Ectodermal cell (in vitro differentiated cells): Measurements from ENCODE around the gene AGBL1.

Experiments
- H3K27ac ChIP-seq: 2 replicates; pipeline ENCODE4 v1.7.0; 2013; ENCODE audit warnings: mild to moderate bottlenecking, low read depth, low read length; ENCODE audit not compliant: insufficient read depth, poor library complexity, severe bottlenecking
- H3K27me3 ChIP-seq: 2 replicates; pipeline ENCODE4 v1.7.0; 2013; ENCODE audit warnings: mild to moderate bottlenecking, low read length; ENCODE audit not compliant: insufficient read depth, control insufficient read depth, poor library complexity, severe bottlenecking
- H3K36me3 ChIP-seq: one replicate; pipeline ENCODE4 v1.7.0; 2013; ENCODE audit warnings: low read length; ENCODE audit not compliant: control insufficient read depth, insufficient read depth
- H3K4me1 ChIP-seq: one replicate; pipeline ENCODE4 v1.7.0; 2013; ENCODE audit warnings: low read length; ENCODE audit not compliant: control insufficient read depth, insufficient read depth
- H3K4me3 ChIP-seq: 2 replicates; pipeline ENCODE4 v1.7.0; 2013; ENCODE audit warnings: low read depth, low read length, control low read depth; ENCODE audit not compliant: insufficient read depth
- H3K9me3 ChIP-seq: 2 replicates; pipeline ENCODE4 v1.7.0; 2013; ENCODE audit warnings: mild to moderate bottlenecking, low read length, moderate library complexity; ENCODE audit not compliant: control insufficient read depth
- WGBS, 2 experiments: methylation state at CpG; one replicate each; pipeline ENCODE4 v1.1.7; 2013; ENCODE audit warnings: missing lambda C conversion rate in 2 of 2; 5-methylcytosine and 5-hydroxymethylcytosine counted together

AGBL1 gene

DNA sequence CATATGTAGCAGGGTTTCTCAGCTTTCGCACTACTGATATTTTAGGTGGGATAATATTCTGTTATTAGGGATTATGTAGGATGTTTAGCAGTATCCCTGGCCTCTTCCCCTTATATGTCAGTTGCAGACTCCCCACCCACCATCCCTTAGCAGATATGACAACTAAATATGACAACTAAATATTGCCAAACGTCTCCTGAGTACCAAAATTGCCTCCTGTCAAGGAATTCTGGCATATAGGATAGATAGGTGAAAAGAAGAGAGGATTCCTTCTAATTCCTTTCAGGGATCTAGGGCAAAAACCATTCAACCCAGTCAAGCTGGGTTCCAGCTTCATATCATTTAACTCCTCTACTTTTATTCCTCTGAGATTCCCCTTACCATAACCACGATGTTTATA is 759.8 kb downstream of the AGBL1 start:
- H3K27ac ChIP-seq: no peak overlapping the region
- 91 to 94% methylated on average over 3 of the region's 3 CpGs for WGBS, 2 experiments
- H3K4me3 ChIP-seq: no peak overlapping the region
- no peaks in the 10 kb centered on the region for H3K9me3 ChIP-seq
- H3K36me3 ChIP-seq: no peaks in the 10 kb centered on the region
- H3K4me1 ChIP-seq: no peaks in the 10 kb centered on the region
- no peaks in the 10 kb centered on the region for H3K27me3 ChIP-seq

DNA sequence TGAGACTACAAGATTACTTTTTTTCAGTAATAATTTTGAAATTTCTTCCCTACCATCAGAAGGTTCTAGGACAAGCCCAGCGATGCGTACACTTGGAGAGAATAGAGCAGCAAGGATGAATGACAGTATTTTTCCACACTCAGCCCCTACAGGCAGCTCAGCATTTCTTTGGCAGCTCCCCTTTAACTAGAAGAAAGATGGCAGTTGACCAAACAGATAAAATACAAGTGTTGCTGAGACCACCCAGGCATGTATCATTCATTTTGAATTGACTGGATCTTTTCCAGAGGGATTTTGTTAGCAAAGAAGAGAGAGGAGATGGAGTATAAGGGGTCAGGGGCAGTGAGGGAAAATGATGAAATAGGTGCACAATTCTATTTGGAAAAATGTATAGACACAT is 761.3 kb downstream of the AGBL1 start:
- 50 to 93% methylated on average over 1 to 2 of the region's 2 CpGs for WGBS, 2 experiments
- Histone ChIP-seq H3K9me3 (no peaks in the 10 kb centered on the region), H3K27me3 (no peaks in the 10 kb centered on the region), H3K27ac (no peak overlapping the region), H3K4me1 (no peaks in the 10 kb centered on the region), H3K36me3 (no peaks in the 10 kb centered on the region), H3K4me3 (no peak overlapping the region)

DNA sequence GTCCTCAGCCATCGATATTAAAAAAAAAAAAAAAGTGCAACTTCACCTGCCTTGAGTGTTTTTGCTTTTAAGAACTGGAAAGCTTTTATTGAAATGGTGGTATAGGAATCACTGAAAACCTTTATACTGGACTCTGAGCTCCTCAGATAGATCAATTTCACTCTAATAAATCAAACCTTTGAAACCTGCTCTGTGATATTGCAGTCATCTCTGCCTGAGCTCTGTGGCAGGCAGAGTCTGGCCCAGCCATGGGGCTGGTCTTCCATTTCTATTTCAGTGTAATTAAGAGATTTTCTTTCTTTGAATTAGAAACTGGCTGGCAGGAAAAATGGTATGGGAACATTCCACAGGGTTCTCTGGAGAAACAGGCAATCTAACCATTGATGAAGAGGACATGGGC is 762.5 kb downstream of the AGBL1 start:
- Histone ChIP-seq H3K4me1 (no peaks in the 10 kb centered on the region), H3K27me3 (no peaks in the 10 kb centered on the region), H3K27ac (no peak overlapping the region), H3K4me3 (no peak overlapping the region), H3K36me3 (no peaks in the 10 kb centered on the region), H3K9me3 (no peaks in the 10 kb centered on the region)
- 100% methylated on average over 1 of the region's 1 CpG for WGBS, 2 experiments

DNA sequence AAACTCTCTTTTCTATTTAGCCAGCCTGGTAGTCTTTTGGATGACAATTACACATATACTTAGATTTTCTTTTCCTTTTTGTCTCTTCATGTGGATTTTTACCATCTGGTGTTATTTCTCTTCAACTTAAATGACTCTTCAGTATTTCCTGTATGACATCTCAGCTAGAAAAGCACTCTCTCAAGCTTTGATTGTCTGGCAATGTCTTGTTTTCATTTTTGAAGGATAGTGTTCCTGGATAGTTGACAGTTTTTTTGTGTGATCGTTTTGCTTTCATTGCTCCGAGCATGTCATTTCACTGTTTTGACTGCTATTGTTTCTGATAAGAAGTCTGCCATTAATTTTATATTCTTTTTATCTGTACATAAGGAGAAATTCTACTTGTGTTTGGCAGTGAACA is 766.4 kb downstream of the AGBL1 start:
- Histone ChIP-seq H3K4me3 (no peak overlapping the region), H3K27me3 (no peaks in the 10 kb centered on the region), H3K27ac (no peak overlapping the region), H3K9me3 (no peaks in the 10 kb centered on the region), H3K4me1 (no peaks in the 10 kb centered on the region), H3K36me3 (no peaks in the 10 kb centered on the region)
- 92 to 96% methylated on average over 2 of the region's 2 CpGs for WGBS, 2 experiments

DNA sequence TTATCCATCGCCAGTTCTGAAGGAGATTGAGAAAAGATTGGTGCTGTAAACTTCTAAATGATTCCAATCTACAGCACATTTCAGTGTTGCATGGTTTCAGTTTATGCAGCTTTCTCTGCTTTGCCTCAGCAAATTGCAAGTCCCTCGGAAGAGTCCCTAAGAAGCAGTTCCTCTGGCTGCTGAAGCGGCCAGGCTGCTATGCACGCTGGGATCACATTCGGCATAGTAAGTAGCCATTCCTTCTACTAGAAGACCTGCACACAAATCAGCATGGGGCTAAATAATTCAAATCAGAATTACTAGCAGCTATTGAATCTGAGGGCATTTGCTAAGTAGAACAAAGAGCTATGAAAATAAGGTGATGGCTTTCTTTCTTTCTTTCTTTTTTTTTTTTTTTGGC is 769.5 kb downstream of the AGBL1 start:
- Histone ChIP-seq H3K4me1 (no peaks in the 10 kb centered on the region), H3K9me3 (no peaks in the 10 kb centered on the region), H3K36me3 (no peaks in the 10 kb centered on the region), H3K27me3 (no peaks in the 10 kb centered on the region), H3K27ac (no peak overlapping the region), H3K4me3 (no peak overlapping the region)
- WGBS, 2 experiments: 89 to 95% methylated on average over 5 of the region's 5 CpGs

DNA sequence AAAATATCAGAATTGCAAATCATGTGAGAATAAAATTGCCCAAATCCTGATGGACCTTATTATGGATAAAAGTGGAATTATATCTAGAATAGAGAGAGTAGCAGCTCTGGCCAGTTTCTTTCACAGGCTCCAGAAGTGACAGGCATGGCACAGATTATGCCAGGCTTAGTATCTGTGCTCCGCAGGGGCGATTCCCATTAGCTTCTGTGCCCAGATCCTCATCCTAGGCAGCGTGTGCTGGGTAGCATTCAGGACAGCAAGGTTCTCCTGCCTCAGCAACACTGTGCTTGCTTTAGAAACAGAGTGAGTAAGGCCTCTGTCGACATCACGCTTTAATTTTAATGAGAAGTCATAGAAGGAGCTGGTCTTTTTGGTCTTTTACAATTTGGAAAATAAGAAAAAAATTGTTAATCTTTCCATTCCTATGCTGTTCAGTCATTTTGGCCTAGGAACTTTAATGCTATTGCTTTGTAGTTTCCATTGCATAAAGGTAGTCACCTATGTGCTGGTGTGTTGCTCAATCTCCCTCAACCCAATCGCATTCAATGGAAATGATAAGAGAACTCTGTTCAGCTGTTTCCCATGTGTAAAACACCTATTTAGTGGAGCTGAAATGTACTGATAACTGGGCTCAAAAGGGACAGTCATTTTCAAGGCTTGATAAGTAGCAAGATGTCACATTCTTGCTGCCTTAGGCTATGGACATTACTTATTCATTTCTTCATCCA is 770.1 kb downstream of the AGBL1 start:
- Histone ChIP-seq H3K27me3 (no peaks in the 10 kb centered on the region), H3K36me3 (no peaks in the 10 kb centered on the region), H3K27ac (no peak overlapping the region), H3K9me3 (no peaks in the 10 kb centered on the region), H3K4me1 (no peaks in the 10 kb centered on the region), H3K4me3 (no peak overlapping the region)
- WGBS, 2 experiments: 94 to 96% methylated on average over 6 of the region's 6 CpGs

DNA sequence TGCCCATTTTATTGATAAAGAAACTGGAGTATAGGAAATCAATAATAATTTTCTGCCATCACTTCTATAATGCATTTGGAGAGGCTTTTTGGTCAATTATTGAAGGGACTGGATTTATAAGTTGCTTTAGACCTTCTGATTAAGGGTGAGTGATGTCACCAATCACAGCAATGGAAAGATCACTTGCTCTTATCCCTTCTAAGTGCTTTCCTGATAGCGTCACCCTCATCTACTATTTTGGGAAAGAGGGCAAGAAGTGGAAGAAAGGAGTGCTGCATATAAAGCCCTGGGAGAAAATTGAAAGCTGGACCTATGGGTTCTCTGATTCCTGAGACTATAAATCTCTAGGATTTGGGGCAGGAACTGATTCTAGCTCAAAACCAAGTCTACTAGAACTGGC is 771.3 kb downstream of the AGBL1 start:
- Histone ChIP-seq H3K27ac (no peak overlapping the region), H3K4me3 (no peak overlapping the region), H3K36me3 (no peaks in the 10 kb centered on the region), H3K4me1 (peaks cover 3% of the 10 kb centered on the region), H3K9me3 (no peaks in the 10 kb centered on the region), H3K27me3 (no peaks in the 10 kb centered on the region)
- WGBS, 2 experiments: 88% methylated on average over 1 of the region's 1 CpG; no CpG with 5 or more reads in 1 of the 2 experiments

DNA sequence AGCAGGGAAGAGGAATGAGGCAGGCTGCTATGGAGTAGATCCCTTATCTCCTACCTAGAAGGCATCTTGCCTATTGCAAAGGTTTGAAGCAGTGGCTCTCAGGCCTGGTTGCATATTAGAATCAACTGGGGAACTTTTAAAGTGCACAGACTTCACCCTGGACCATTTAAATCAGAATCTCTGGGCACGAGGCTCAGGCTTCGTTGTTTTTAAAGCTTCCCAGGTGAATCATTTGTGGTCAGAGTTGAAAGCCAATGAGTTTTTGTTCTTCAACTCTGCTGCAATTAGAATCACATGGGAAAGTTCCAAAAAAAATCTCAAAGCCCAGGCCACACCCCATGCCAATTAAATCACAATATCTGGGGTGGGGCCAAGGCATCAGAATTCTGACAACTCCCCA is 773.1 kb downstream of the AGBL1 start:
- Histone ChIP-seq H3K36me3 (no peaks in the 10 kb centered on the region), H3K4me3 (no peak overlapping the region), H3K27ac (no peak overlapping the region), H3K4me1 (peaks cover 4% of the 10 kb centered on the region), H3K9me3 (no peaks in the 10 kb centered on the region), H3K27me3 (no peaks in the 10 kb centered on the region)
- 90 to 94% methylated on average over 2 of the region's 2 CpGs for WGBS, 2 experiments

DNA sequence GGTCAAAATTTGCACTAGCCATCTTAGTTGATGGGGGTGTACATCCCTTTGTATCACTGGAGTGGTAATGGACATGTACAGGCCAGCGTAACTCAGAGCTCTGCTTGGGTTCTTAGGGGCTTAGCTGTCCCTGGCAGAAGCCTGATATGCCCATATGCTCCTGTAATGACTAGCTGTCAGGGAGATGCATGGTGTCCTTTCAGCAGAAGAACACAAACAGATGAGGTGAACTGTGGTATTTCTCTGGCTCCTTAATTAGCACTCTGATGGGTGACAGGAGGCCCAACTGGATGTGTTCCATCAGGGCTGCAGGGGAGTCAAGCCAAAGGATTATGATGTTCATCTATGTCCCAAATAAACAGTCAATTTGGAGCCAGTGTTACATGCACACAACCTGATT is 774.5 kb downstream of the AGBL1 start:
- H3K36me3 ChIP-seq: no peaks in the 10 kb centered on the region
- 96 to 98% methylated on average over 1 of the region's 1 CpG for WGBS, 2 experiments
- H3K4me1 ChIP-seq: peaks cover 4% of the 10 kb centered on the region

DNA sequence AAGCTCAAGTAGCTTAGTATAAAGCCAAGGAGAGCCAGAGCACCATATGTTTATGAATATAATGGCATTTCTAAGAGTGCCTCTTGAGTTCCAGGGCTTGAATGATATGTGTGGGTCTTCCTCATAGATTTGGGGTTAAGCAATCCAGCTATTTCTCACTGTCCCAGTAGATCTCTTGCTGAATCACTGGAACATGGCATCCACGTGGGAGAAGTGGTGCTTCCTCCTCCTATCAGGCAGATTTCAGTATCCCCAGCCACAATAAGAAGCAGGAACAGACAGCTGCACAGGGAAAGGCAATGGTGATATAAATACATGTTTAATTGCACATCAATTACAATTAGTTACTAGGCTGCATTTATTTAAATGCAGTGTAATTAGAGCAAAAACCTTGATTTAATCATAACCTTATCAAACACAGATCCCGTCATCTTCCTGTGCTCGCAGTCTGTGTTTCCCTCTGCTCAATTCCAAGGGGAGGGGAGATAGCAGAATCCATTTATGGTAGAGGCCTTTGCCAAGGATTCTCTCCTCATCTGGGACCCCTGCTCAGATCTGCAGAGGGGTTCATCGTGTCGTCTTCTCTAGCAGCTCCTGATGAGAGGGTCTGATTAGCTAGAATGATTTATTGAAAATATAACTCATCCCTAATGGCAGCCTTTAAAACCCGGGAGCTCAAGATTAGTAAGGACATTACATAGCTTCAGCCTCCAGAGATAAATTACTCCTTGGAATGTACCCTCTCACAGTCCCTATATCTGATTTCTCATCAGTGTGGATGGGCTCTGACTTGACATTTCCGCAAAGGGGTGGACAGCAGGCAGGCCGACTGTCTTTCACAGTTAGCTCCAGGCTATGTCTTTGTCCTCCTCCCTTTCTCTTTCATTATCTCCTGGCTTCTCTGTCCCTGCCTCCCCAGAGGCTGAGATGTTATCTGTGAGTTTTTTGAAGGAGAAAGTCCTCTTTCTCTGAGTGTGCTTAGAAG is 775.9 kb downstream of the AGBL1 start:
- H3K27me3 ChIP-seq: no peaks in the 10 kb centered on the region
- WGBS, 2 experiments: 77 to 79% methylated on average over 7 to 8 of the region's 8 CpGs
- H3K27ac ChIP-seq: no peak overlapping the region
- no peaks in the 10 kb centered on the region for H3K9me3 ChIP-seq
- no peaks in the 10 kb centered on the region for H3K36me3 ChIP-seq
- peaks cover 4% of the 10 kb centered on the region for H3K4me1 ChIP-seq
- H3K4me3 ChIP-seq: no peak overlapping the region

More for the DNA sequence above, 774.5 kb downstream of the AGBL1 start:
- H3K4me3 ChIP-seq: no peak overlapping the region
- H3K27me3 ChIP-seq: no peaks in the 10 kb centered on the region
- no peak overlapping the region for H3K27ac ChIP-seq
- no peaks in the 10 kb centered on the region for H3K9me3 ChIP-seq
